Measurements from ENCODE around the gene UBE2V1.

DNA sequence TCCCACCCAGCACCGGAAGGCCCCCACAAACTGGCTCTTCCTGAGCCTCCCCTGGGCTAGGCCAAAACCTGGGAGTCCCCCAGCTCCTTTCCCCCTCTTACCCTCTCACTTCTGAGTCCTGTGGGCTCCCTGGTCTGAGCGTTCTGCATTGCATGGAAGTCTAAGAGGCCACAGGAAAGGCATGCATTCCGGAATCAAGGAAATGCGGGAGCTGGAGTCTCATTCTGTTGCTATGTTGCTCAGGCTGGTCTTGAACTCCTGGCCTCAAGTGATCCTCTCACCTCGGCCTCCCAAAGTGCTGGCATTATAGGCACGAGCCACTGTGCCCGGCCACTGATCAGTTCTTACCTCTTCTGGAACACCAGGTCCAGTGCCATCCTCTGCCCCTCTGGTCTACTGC, 45.9 kb downstream of the UBE2V1 start:
- TF ChIP-seq POLR2AphosphoS5 (IDR thresholded peaks at IDR 0.05; ENCODE audit: low read length) (no peak), JUNB (IDR thresholded peaks at IDR 0.05) (no peak), POLR2A (IDR thresholded peaks at IDR 0.05; ENCODE audit: low read depth, low read length) (no peak), SMC3 (IDR thresholded peaks at IDR 0.05; ENCODE audit: borderline replicate concordance, low read length) (no peak), CTCF (IDR thresholded peaks at IDR 0.05 in 2 of 3, conservative IDR thresholded peaks at IDR 0.05 in 1 of 3; ENCODE audit: control insufficient read depth in 2 of 3, extremely low read depth in 1 of 3, insufficient read depth in 1 of 3, low read depth in 3 of 3, low read length in 3 of 3) (no peak), ZSCAN29 (IDR thresholded peaks at IDR 0.05) (no peak), BRCA1 (IDR thresholded peaks at IDR 0.05; ENCODE audit: low read depth, low read length) (no peak), NR2C1 (IDR thresholded peaks at IDR 0.05) (no peak), SUZ12 (IDR thresholded peaks at IDR 0.05; ENCODE audit: unreplicated experiment) (no peak), ZNF274 (IDR thresholded peaks at IDR 0.05; ENCODE audit: insufficient read depth, insufficient read length) (no peak), JUND (IDR thresholded peaks at IDR 0.05; ENCODE audit: low read depth, low read length) (no peak)
- TF ChIP-seq, protein P1, sequence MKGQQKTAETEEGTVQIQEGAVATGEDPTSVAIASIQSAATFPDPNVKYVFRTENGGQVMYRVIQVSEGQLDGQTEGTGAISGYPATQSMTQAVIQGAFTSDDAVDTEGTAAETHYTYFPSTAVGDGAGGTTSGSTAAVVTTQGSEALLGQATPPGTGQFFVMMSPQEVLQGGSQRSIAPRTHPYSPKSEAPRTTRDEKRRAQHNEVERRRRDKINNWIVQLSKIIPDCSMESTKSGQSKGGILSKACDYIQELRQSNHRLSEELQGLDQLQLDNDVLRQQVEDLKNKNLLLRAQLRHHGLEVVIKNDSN (IDR thresholded peaks at IDR 0.05; ENCODE audit: borderline replicate concordance, extremely low read length, insufficient read depth, low read depth, low read length) = no peak

All from GM12878 (cell line).